GM21367 (cell line): ENCODE results near the gene ABCC6.
"Not testable (repeated sequence)": the region's sequence is repeated elsewhere in the genome, so short reads cannot be mapped to it uniquely, and the experiment has no call there.

Experiments used
- ATAC-seq: cut with Tn5 transposase; IDR thresholded peaks from one replicate; pipeline ENCODE4 v1.9.1; 2021; ENCODE audit not compliant: unreplicated experiment

ABCC6 gene

DNA sequence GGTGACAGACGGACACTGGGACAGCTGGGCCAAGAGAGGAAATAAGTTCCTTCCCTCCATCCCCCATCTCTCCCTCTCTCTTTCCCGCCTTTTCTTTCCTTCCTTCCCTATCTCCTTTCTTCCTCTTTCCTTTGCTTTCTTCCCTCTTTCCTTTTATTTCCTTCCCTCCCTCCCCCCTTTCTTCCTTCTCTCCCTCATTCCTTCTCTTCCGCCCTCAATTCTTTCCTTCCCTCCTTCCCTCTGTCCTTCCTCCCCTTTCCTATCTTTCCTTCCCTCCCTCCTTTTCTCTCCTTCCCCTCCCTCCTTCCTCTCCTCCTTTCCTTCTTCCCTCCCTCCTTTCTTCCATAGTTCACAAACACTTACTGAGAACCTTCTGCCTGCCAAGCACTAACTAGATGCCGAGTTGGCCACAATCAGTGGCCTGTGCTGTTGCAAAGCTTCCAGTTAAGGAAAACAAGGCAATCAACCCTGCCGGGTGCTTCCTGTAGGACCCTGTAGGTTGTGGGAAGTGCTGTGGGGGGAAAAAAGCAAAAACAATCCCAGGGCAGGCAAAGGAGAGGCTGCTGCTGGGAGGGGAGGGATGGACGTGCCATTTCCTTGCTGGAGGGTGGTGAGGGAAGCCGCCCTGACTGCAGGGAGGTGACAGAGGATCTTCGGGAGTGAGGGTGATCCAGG is 31.7 kb downstream of the ABCC6 start:
- no peak for ATAC-seq

DNA sequence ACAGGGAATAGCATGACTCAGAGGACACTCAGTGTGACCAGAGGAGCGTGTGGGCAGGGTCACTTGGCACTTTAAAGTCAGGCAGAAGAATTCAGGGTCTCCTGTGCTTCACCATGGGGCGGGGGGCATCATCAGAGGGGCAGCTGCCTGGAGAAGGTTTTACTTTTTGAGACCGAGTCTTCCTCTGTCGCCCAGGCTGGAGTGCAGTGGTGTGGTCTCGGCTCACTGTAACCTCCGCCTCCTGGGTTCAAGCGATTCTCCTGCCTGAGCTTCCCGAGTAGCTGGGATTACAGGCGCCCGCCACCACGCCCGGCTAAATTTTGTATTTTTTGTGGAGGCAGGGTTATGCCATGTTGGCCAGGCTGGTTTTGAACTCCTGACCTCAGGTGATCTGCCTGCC is 32.3 kb downstream of the ABCC6 start:
- not testable (repeated sequence) for ATAC-seq

DNA sequence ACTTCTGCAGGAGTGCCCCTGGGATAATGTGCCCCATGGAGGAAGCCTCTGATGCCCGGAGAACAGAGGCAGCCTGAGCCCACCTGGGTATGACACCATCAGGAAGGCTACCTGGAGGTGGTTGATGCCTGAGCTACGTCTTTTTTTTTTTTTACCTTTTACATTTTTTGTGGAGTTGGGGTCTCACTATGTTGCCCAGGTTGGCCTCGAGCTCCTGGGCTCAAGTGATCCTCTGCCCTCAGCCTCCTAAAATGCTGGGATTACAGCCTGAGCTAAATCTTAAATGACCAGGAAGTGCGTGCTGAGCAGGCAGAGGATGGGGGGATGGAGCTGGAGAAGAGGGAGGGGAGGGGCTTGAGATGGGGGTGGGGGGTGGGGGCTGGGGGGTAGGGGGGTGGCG is 32.7 kb downstream of the ABCC6 start:
- no peak for ATAC-seq

DNA sequence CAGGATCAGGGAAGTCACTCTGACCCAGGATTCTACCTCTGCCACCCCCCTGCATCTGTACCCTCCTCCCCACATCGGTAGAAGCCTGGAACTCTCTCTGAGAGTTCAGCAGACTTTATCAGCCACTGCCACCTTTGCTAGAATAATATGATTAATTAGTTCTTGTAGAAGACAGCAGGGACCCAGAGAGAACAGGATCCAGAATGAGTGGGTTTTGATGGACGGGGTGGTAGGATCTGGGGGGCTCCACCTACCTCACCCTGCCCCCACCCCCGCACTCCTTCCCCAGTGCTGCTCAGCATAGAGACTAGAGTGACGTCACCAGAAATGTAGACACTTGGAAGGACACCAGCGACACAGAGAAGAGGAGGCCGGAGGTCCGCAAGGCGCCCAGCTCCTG is 33.5 kb downstream of the ABCC6 start:
- no peak for ATAC-seq

DNA sequence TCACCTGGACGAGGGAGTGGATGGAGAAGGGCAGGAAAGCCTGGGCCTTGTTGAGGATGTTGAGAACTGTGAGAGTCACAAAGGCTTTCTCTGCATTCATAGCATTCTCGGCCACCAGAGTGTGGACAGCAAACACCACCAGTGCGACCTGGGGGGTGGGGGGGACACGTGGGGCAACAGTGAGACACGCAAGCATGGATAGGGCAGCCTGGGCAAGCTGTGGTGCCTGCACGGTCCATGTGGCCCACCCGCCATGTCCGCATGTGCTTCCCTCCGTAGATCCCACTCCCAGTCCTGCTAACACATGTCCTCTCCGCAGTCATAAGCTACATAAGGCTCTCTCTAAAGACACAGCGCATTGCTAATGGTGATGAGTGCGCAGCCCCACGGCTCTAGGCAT is 34.5 kb downstream of the ABCC6 start:
- ATAC-seq, result no peak

- no peak for ATAC-seq
These were observed 36.5 kb downstream of the ABCC6 start for GRCh38 chr16:16186820-16187219.

DNA sequence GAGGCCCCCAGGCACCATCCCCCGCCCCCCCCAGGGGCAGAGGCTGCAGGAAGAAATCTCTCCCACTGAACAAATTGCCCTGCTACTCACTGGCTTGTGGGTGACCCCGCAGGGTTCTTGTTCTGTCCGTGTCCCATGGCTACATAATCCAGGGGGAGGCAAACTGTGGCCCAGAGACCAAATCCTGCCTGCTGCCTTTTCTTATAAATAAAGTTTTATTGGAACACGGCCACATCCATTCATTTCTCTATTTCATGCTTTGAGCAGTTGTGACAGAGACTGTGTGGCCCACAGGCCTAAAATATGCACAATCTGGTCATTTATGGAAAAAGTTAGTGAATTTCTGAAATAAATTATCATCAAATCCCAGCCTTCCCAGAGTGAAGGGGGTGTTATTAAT is 38.2 kb downstream of the ABCC6 start:
- ATAC-seq, result no peak

DNA sequence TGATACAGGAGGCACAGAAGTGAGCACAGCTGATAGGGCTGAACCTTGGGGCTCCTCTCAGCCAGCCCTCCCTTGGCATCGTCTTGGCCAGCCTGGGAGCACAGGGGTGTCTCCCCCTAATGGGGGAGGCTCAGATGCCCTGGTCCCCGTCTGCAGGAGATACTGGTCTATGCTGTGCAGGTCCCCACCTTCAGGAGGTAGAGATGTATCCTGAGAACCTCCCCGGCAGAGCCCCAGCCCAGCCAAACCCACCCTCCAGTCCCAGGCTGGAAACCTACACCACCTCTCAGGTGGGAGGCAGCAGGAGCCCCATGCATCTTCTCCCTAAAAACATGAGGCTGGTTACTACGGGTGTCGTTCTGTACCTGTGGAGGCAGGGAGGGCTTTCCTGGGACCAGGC is 38.7 kb downstream of the ABCC6 start:
- ATAC-seq, result no peak

DNA sequence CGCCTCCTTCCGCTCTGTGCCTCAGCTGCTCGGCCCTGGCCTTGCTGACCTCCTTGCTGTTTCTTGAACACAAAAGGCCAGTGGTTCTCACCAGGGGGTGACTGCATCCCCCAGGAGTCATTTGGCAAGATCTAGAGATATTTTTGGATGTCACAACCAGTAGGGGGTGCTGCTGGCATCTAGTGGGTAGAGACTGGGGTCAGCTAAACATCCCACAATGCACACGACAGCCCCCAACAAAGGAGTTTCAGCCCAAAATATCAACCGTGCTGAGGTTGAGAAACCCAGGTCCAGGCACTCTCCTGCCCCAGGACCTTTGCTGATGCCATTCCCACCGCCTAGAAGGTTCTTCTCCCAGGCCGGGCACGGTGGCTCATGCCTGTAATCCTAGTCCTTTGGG is 39.7 kb downstream of the ABCC6 start:
- ATAC-seq, result no peak

GRCh38 chr16:16182918-16183317 is 40.4 kb downstream of the ABCC6 start:
- ATAC-seq, result no peak

GRCh38 chr16:16181748-16182147 is 41.5 kb downstream of the ABCC6 start:
- ATAC-seq, result not testable (repeated sequence)

DNA sequence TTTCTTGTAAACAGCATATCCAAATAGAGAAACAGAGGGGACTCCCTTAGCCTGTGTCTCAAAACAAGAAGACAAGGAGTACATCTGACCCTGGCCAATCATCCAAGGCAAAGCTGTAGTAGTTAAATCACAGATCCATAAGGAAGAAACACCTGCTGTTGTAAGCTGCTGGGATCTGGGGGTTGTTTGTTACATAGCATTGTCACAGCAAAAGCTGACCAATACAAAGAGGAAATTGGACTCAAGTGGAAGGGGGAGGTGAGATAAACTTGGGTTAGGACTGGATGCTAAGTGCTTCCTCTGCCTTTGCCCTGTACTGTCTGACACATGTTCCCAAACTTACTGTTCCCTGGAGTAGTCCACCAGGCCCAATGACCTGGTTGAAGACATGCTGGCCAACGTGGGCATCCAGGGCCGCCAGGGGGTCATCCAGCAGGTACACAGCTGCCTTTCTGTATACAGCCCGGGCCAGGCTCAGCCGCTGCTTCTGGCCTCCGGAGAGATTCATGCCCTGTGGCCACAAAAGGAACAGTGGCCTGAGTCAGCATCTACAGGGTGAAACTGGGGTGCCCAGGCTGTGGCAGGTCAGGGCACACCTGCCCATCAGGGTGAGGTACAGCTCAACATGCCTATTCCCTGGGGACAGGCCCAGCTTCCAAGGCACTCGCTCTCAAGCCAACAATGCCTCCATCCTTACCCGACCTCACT is 44.7 kb downstream of the ABCC6 start:
- no peak for ATAC-seq

- ATAC-seq, result no peak
These were observed 47.0 kb downstream of the ABCC6 start for GRCh38 chr16:16176328-16176727.

- no peak for ATAC-seq
These were observed 48.0 kb downstream of the ABCC6 start for GRCh38 chr16:16175296-16175695.

GRCh38 chr16:16172991-16173390 is 50.3 kb downstream of the ABCC6 start:
- no peak for ATAC-seq

DNA sequence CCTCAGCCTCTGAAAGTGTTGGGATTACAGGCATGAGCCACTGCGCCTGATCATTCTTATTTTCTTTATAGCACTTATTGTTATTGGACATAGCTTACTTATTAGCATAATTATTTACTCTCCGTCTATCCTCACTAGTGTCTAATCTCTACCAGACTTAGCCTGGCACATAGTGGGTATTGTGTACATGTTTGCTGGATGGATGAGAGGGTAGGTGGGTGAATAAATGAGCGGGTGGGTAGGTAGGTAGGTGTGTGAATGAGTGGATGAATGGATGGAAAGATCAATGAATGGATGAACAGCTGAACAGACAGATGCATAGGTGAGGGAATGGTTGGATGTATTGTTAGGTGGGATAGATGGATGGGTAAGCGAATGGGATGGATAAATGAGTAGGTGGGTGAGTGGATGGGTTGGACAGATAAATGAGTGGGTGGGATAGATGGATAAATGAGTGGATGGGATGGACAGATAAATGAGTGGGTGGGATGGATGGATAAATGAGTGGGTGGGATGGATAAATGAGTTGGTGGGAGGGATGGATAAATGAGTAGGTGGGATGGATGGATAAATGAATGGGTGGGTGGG is 51.9 kb downstream of the ABCC6 start:
- no peak for ATAC-seq

DNA sequence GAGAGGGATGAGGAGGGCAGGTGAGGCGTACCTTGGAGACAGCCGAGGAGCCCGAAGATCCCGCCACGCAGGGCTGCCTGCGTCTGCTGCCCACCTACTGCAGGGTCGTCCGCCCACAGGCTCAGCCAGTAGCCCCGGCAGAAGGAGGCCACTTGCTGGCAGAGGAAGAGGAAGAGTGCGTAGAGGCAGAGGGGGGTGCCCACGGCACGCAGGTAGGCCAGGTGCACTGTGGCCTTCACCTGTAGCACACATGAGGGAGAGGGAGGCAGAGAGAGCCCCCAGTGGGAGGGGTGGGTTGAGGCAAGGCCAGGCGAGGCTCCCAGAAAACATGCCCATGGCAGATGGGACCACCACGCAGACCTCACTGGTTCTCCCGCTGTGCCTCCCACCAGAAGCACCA is 53.7 kb downstream of the ABCC6 start:
- no peak for ATAC-seq

DNA sequence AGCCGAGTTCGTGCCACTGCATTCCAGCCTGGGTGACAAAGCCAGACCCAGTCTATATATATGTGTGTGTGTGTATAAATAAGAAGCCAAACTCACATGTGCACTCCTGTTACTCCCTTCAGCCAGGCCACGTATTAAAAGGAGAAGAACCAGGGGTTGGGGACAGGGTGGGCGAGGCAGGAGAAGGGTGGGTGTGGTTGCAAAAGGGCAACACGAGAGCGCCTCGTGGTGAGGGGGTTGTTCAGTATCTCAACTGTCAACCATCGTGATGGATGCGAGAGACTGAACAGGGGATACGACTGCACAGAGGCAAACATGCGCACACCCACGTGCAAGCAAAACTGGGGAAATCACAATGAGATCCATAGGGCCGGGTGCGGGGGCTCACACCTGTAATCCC is 54.9 kb downstream of the ABCC6 start:
- ATAC-seq, result no peak

GRCh38 chr16:16167927-16168326 is 55.4 kb downstream of the ABCC6 start:
- no peak for ATAC-seq

- ATAC-seq, result no peak
These were observed 56.3 kb downstream of the ABCC6 start for GRCh38 chr16:16166949-16167348.

- no peak for ATAC-seq
These were observed 57.2 kb downstream of the ABCC6 start for GRCh38 chr16:16166085-16166484.

GRCh38 chr16:16164243-16164642 is 59.1 kb downstream of the ABCC6 start:
- ATAC-seq, result no peak
